Activated CD8-positive, alpha-beta memory T cell treated with anti-CD3 and anti-CD28 coated beads, Interleukin-2, amount 10 ng/mL, durations not matched to agents 7 days and 5 days (primary cell): ENCODE data around the gene HIVEP2. TPM values are rescaled to one million over a fixed set of nuclear protein-coding genes. Genes with fewer than 3 reads are reported as not detected.
A peak's percentile ranks its signal among the peaks of the same experiment; 100 is the strongest.

Source experiments
- ATAC-seq: fragments of 150-1000 bp; cut with Tn5 transposase; one replicate; pipeline ENCODE4 v1.10.0; 2021; ENCODE audit warnings: moderate library complexity
- CTCF ChIA-PET: fragments of 350-600 bp; sonication (Branson Sonifier 250); formaldehyde crosslinking; loops from one replicate; lab custom pipeline; 2021; ENCODE audit warnings: antibody characterized with exemption; lab: Charles Lee
- DNase-seq: peaks from one replicate; pipeline ENCODE4 v3.0.0-alpha.2; 2020
- H3K27ac Mint-ChIP-seq: one replicate; pipeline ENCODE4 v1.8.0; 2021; ENCODE audit warnings: mild to moderate bottlenecking, mixed read lengths
- H3K27me3 Mint-ChIP-seq: one replicate; pipeline ENCODE4 v1.8.0; 2021; ENCODE audit warnings: mixed read lengths
- H3K36me3 Mint-ChIP-seq: one replicate; pipeline ENCODE4 v1.8.0; 2021; ENCODE audit warnings: mild to moderate bottlenecking, mixed read lengths
- H3K4me1 Mint-ChIP-seq: one replicate; pipeline ENCODE4 v1.8.0; 2021; ENCODE audit warnings: mixed read lengths
- H3K4me3 Mint-ChIP-seq: one replicate; pipeline ENCODE4 v1.8.0; 2021; ENCODE audit warnings: mild to moderate bottlenecking, moderate library complexity, mixed read lengths
- H3K9me3 Mint-ChIP-seq: one replicate; pipeline ENCODE4 v1.8.0; 2022; ENCODE audit warnings: low read depth, mixed read lengths
- total RNA-seq, 2 experiments: library from RNA; stranded (reverse); gene quantifications; one replicate each; pipeline ENCODE4 v1.2.3, GENCODE V29; 2021

HIVEP2 gene
- total RNA-seq, 2 experiments from 2014 or later, result 24.1 to 28.8 TPM

DNA sequence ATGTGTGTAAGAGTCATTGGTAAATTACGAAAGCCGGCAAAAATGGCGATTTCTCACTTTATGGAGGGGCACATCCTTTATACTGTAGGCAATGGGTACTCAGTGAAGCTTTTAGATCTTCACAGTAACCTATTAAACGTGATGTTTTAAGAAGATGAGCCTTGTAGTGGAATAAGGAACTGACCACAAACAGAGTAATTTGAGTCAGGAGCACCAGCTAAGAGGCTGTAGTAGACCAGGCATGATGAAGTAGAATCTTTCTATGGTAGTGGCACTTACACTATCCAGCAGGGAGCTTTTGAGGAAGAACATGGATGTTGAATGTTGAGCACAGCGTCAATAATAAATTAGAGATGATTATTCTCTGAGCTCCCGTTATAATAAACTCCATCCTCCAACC lies 65.9 kb downstream of the HIVEP2 start:
- Mint-ChIP-seq H3K4me3 (no peak overlapping the region), H3K27ac (no peak overlapping the region), H3K27me3 (no peaks in the 10 kb centered on the region), H3K4me1 (peaks cover 63% of the 10 kb centered on the region), H3K9me3 (no peaks in the 10 kb centered on the region), H3K36me3 (peaks cover 37% of the 10 kb centered on the region)
- CTCF ChIA-PET, result interaction anchor here (0.8 kb wide), 1 partner anchor 10 kb away, joined by 3 read pairs; no protein-coding TSS in a partner anchor
- ATAC-seq (peak; percentile 50), DNase-seq (no peak)

GRCh38 chr6:142878407-142878806 lies 66.6 kb downstream of the HIVEP2 start:
- CTCF ChIA-PET, result no interaction called here
- no peaks in the 10 kb centered on the region for H3K27me3 Mint-ChIP-seq
- ATAC-seq (peak; percentile 35), DNase-seq (no peak)
- H3K4me3 Mint-ChIP-seq, result no peak overlapping the region
- peaks cover 39% of the 10 kb centered on the region for H3K36me3 Mint-ChIP-seq
- no peak overlapping the region for H3K27ac Mint-ChIP-seq
- no peaks in the 10 kb centered on the region for H3K9me3 Mint-ChIP-seq
- peaks cover 63% of the 10 kb centered on the region for H3K4me1 Mint-ChIP-seq

DNA sequence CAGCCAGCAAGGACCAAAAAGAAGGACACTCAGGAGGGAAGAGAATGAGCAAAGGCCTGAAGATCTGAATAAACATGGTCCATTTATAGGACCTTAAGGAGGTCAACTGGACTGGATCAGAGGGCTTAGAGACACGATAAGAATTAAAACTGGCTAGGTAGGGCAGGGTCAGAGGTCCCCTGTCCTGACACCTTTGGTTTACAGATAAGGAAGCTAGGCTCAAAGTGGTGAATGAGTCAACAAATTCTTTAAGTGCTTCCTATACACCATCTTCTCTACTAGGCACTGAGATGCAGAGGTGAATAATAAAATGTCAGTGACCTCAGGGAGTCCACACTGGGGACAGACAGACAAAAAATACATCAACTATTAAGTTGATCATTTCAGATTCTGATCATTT lies 70.3 kb downstream of the HIVEP2 start:
- H3K9me3 Mint-ChIP-seq, result no peaks in the 10 kb centered on the region
- no peak overlapping the region for H3K4me3 Mint-ChIP-seq
- ATAC-seq (peak; percentile 25), DNase-seq (no peak)
- no peak overlapping the region for H3K27ac Mint-ChIP-seq
- H3K27me3 Mint-ChIP-seq, result no peaks in the 10 kb centered on the region
- H3K36me3 Mint-ChIP-seq, result peaks cover 39% of the 10 kb centered on the region
- peaks cover 71% of the 10 kb centered on the region for H3K4me1 Mint-ChIP-seq
- CTCF ChIA-PET, result interaction anchor here (1.2 to 5.6 kb wide), 3 partner anchors 8 to 17 kb away, joined by 5 to 25 read pairs (median 5); no protein-coding TSS in a partner anchor

DNA sequence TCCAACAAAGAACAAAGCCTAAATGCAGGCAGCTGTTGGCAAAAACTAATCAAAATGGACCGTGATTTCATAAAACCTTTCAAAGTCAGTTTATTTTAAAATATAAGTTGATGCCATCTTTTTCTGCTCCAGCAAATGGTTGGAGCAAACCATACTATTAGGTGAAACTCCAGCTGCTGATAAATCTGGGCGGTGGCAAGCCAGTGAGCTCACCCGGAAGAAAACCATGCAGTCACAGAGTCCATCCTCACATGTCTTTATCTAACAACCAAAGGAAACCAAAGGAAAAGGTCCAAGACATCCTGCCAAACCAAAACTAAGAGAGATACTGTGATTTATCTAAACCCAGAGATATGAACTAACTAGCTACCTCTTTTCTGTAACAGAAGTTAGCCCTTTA lies 72.6 kb downstream of the HIVEP2 start:
- peak overlapping the region; percentile 37 for H3K27ac Mint-ChIP-seq

DNA sequence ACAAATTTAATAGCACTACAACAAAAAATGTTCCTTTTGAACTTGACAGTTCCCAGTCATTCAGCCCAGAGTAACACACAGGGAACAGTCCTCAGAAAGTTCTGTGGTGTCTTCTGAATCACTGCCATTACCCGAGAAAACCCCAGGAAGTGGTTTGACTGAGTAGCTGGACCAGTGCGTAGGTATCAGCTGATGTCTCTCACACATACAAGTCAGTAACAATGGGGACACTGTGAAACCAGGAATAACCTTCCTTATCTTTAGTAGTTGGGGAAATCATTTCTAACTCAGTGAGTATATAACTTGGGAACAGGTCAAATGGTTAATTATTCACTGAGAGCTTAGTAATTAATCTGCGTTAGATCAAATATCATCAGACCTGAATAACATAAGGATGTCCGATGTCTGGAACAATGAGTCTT lies 73.1 kb downstream of the HIVEP2 start:
- H3K36me3 Mint-ChIP-seq, result peaks cover 25% of the 10 kb centered on the region
- no peaks in the 10 kb centered on the region for H3K9me3 Mint-ChIP-seq
- CTCF ChIA-PET, result interaction anchor here (0.8 to 5.6 kb wide), 4 partner anchors 11 to 35 kb away, joined by 3 to 25 read pairs (median 3); no protein-coding TSS in a partner anchor
- peak overlapping the region; percentile 26 for H3K4me3 Mint-ChIP-seq
- DNase-seq (peak; percentile 85), ATAC-seq (peak; percentile 96)
- peak overlapping the region; percentile 37 for H3K27ac Mint-ChIP-seq
- peaks cover 68% of the 10 kb centered on the region for H3K4me1 Mint-ChIP-seq
- no peaks in the 10 kb centered on the region for H3K27me3 Mint-ChIP-seq

More for the DNA sequence above, 72.6 kb downstream of the HIVEP2 start:
- CTCF ChIA-PET, result interaction anchor here (0.8 to 5.6 kb wide), 4 partner anchors 11 to 35 kb away, joined by 3 to 25 read pairs (median 3); no protein-coding TSS in a partner anchor
- no peaks in the 10 kb centered on the region for H3K27me3 Mint-ChIP-seq
- DNase-seq (no peak), ATAC-seq (no peak)
- H3K9me3 Mint-ChIP-seq, result no peaks in the 10 kb centered on the region
- peaks cover 26% of the 10 kb centered on the region for H3K36me3 Mint-ChIP-seq
- peaks cover 64% of the 10 kb centered on the region for H3K4me1 Mint-ChIP-seq
- H3K4me3 Mint-ChIP-seq, result no peak overlapping the region

- CTCF ChIA-PET, result interaction anchor here (5.6 kb wide), 1 partner anchor 12 kb away, joined by 25 read pairs; no protein-coding TSS in a partner anchor
- no peak for ATAC-seq
Observed at GRCh38 chr6:142870787-142871415, 74.1 kb downstream of the HIVEP2 start.

GRCh38 chr6:142868917-142869316 lies 76.1 kb downstream of the HIVEP2 start:
- Mint-ChIP-seq H3K27ac (no peak overlapping the region), H3K4me3 (no peak overlapping the region), H3K36me3 (peaks cover 15% of the 10 kb centered on the region), H3K4me1 (peaks cover 50% of the 10 kb centered on the region), H3K9me3 (no peaks in the 10 kb centered on the region), H3K27me3 (no peaks in the 10 kb centered on the region)
- ATAC-seq (no peak), DNase-seq (no peak)
- CTCF ChIA-PET, result interaction anchor here (1.0 kb wide), 1 partner anchor 10 kb away, joined by 4 read pairs; no protein-coding TSS in a partner anchor

More at GRCh38 chr6:142870787-142871415, 74.1 kb downstream of the HIVEP2 start:
- Mint-ChIP-seq H3K4me3 (no peak overlapping the region), H3K4me1 (peaks cover 66% of the 10 kb centered on the region), H3K27ac (no peak overlapping the region), H3K36me3 (peaks cover 22% of the 10 kb centered on the region), H3K9me3 (no peaks in the 10 kb centered on the region), H3K27me3 (no peaks in the 10 kb centered on the region)
- DNase-seq, result no peak

DNA sequence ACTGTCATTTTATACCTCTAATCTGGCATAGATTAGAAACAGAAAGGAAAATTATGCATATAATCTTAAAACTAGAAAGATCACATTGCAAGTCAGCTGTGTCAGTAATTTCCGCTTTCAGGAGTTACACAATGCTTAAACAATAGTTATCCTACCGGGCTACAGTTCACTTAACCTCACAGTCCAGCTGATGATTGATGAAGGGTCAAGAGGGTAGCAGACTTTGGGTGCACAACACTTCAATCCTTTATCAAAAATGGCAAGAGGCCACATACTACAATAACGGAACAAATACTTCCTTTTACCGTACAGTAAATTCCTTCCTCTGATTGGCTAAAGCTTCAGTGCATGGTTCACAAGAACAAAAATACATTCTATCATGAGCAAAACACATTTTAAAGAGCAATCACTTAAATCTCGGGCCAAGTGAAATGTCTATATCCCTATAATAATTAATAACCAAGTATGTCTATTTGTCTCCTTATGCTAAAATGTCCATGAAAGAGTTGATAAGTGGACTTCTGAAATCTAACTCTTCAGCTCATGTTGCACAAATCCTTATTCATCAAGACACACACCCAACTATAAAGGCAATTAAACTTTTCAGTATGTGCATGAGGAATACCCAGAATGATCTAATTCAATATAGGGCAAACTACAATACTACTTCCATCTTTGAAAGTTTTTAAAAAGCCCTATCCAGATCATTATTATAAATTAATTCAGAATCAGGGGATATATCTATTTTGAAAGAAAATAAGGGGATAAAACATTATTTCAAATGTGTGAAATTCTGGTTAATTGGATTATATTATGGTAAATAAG lies 76.8 kb downstream of the HIVEP2 start:
- no peak for ATAC-seq
- peak overlapping the region; percentile 8 for H3K4me3 Mint-ChIP-seq
- no peak overlapping the region for H3K27ac Mint-ChIP-seq
- no peaks in the 10 kb centered on the region for H3K9me3 Mint-ChIP-seq
- peaks cover 47% of the 10 kb centered on the region for H3K4me1 Mint-ChIP-seq
- CTCF ChIA-PET, result interaction anchor here (1.0 kb wide), 1 partner anchor 9 kb away, joined by 4 read pairs; no protein-coding TSS in a partner anchor
- no peak for DNase-seq
- H3K36me3 Mint-ChIP-seq, result peaks cover 14% of the 10 kb centered on the region
- H3K27me3 Mint-ChIP-seq, result no peaks in the 10 kb centered on the region

- peaks cover 11% of the 10 kb centered on the region for H3K36me3 Mint-ChIP-seq
- H3K9me3 Mint-ChIP-seq, result no peaks in the 10 kb centered on the region
- CTCF ChIA-PET, result no interaction called here
- no peak overlapping the region for H3K4me3 Mint-ChIP-seq
- no peak overlapping the region for H3K27ac Mint-ChIP-seq
- ATAC-seq (no peak), DNase-seq (no peak)
- peaks cover 39% of the 10 kb centered on the region for H3K4me1 Mint-ChIP-seq
- H3K27me3 Mint-ChIP-seq, result no peaks in the 10 kb centered on the region
Observed at GRCh38 chr6:142867355-142867801, 77.6 kb downstream of the HIVEP2 start.

DNA sequence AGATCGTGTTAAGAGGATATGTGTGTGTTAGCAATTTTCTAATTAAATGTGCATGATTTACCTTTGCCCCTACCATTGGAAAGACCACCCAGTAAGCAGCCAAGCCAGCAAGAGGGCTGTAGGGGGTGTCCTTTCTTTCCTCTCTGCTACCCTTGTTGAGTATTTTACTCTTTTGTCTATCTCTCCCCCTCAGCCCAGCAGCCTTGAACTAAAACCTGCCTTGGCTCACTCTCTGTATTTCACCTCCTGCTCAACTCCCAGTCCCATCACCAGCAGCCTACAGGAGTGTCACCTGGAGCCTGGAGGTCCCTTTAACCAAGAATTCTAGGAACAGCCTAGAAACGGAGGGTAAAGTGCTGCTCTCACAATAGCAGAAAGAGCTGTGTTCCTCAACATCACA lies 81.0 kb downstream of the HIVEP2 start:
- DNase-seq, result no peak
- no peak overlapping the region for H3K4me3 Mint-ChIP-seq
- peaks cover 33% of the 10 kb centered on the region for H3K4me1 Mint-ChIP-seq
- H3K27me3 Mint-ChIP-seq, result no peaks in the 10 kb centered on the region
- no peak overlapping the region for H3K27ac Mint-ChIP-seq
- ATAC-seq, result no peak
- CTCF ChIA-PET, result interaction anchor here (1.3 to 1.9 kb wide), 2 partner anchors 79 to 117 kb away, joined by 3 to 6 read pairs; no protein-coding TSS in a partner anchor
- no peaks in the 10 kb centered on the region for H3K9me3 Mint-ChIP-seq
- H3K36me3 Mint-ChIP-seq, result peaks cover 12% of the 10 kb centered on the region

GRCh38 chr6:142861711-142862110 lies 83.3 kb downstream of the HIVEP2 start:
- H3K4me1 Mint-ChIP-seq, result peaks cover 37% of the 10 kb centered on the region
- CTCF ChIA-PET, result no interaction called here
- H3K27me3 Mint-ChIP-seq, result no peaks in the 10 kb centered on the region
- H3K27ac Mint-ChIP-seq, result no peak overlapping the region
- H3K4me3 Mint-ChIP-seq, result no peak overlapping the region
- no peak for ATAC-seq
- no peaks in the 10 kb centered on the region for H3K9me3 Mint-ChIP-seq
- DNase-seq, result no peak
- H3K36me3 Mint-ChIP-seq, result peaks cover 12% of the 10 kb centered on the region

DNA sequence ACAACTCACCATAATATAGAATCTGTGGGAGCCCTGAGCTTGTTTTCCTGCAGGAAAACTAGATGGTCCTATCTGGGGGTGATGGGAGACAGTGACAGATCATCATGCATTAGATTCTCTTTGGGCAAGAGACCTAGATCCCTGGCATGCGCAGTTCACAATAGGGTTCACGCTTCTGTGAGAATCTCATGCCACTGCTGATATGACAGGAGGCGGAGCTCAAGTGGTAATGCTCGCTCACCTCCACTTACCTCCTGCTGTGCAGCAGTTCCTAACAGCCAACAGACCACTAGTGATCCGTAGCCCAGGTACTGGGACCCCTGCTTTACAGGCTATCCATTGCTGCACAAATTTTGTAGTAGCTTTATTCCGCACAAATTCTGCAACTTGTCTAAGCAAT lies 84.5 kb downstream of the HIVEP2 start:
- ATAC-seq (no peak), DNase-seq (no peak)
- Mint-ChIP-seq H3K27me3 (no peaks in the 10 kb centered on the region), H3K27ac (no peak overlapping the region), H3K4me3 (no peak overlapping the region), H3K9me3 (no peaks in the 10 kb centered on the region), H3K36me3 (peaks cover 11% of the 10 kb centered on the region), H3K4me1 (peaks cover 45% of the 10 kb centered on the region)
- CTCF ChIA-PET, result interaction anchor here (1.5 kb wide), 1 partner anchor 14 kb away, joined by 5 read pairs; no protein-coding TSS in a partner anchor
